RWPE2 (cell line): ENCODE results near the gene SASH1.

Experiments used
- ATAC-seq: fragments of 200-7000 bp; cut with Tn5 transposase; 3 replicates; pipeline ENCODE4 v1.9.1; 2021; ENCODE audit warnings: low read depth
- DNase-seq: peaks from one replicate; pipeline ENCODE4 v3.0.0-alpha.2; 2020; ENCODE audit warnings: low spot score
- H3K27ac ChIP-seq: fragments of 450-650 bp; 2 replicates; pipeline ENCODE4 v1.5.1; 2017; ENCODE audit warnings: mild to moderate bottlenecking; ENCODE audit not compliant: poor library complexity, severe bottlenecking
- H3K27me3 ChIP-seq: fragments of 250-450 bp; sonication (Bioruptor Pico); 2 replicates; pipeline ENCODE4 v1.5.1; 2021; ENCODE audit warnings: mild to moderate bottlenecking, moderate library complexity; ENCODE audit not compliant: insufficient read depth, poor library complexity, severe bottlenecking
- H3K36me3 ChIP-seq: fragments of 250-450 bp; sonication (Bioruptor Pico); 2 replicates; pipeline ENCODE4 v1.5.1; 2020; ENCODE audit warnings: low read depth, mild to moderate bottlenecking, moderate library complexity
- H3K4me1 ChIP-seq: fragments of 250-450 bp; sonication (Bioruptor Pico); 2 replicates; pipeline ENCODE4 v1.5.1; 2021; ENCODE audit warnings: mild to moderate bottlenecking, moderate library complexity; ENCODE audit not compliant: insufficient read depth, poor library complexity, severe bottlenecking
- H3K4me3 ChIP-seq: fragments of 250-450 bp; sonication (Bioruptor Pico); 2 replicates; pipeline ENCODE4 v1.5.1; 2021; ENCODE audit warnings: mild to moderate bottlenecking, moderate library complexity; ENCODE audit not compliant: severe bottlenecking
- H3K9me3 ChIP-seq: fragments of 250-450 bp; sonication (Bioruptor Pico); 2 replicates; pipeline ENCODE4 v1.5.1; 2021; ENCODE audit warnings: mild to moderate bottlenecking, moderate library complexity; ENCODE audit not compliant: severe bottlenecking
- TF ChIP-seq, protein P1 (sequence below): fragments of 450-650 bp; IDR thresholded peaks from one replicate; pipeline ENCODE4 v1.5.1; 2017; ENCODE audit warnings: mild to moderate bottlenecking, moderate library complexity; ENCODE audit not compliant: poor library complexity, severe bottlenecking

Gene SASH1

DNA sequence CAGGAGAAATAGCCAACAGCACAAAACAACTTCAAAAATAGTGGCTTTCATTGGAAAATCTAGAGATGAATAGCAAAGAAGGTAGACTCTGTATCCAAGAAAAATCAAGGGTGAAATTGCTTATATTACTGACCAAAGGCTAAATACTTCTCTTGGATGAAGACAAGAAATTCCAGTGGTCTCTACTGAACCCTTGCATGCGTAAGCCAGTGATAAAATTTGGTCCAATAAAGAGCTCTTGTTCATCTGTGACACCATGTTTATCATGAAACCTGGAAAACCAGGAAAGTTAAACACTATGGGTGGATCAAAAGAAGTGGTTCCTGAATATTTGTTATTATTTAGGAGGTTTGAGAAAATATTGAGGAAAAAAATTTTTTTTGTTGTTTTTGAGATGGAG lies 25.6 kb upstream of the SASH1 start:
- H3K27me3 ChIP-seq: no peaks in the 10 kb centered on the region
- H3K9me3 ChIP-seq: no peaks in the 10 kb centered on the region
- no peak overlapping the region for H3K27ac ChIP-seq
- no peaks in the 10 kb centered on the region for H3K36me3 ChIP-seq
- H3K4me1 ChIP-seq: no peaks in the 10 kb centered on the region
- DNase-seq (no peak), ATAC-seq (no peak)
- no peak overlapping the region for H3K4me3 ChIP-seq
- TF ChIP-seq, protein P1, sequence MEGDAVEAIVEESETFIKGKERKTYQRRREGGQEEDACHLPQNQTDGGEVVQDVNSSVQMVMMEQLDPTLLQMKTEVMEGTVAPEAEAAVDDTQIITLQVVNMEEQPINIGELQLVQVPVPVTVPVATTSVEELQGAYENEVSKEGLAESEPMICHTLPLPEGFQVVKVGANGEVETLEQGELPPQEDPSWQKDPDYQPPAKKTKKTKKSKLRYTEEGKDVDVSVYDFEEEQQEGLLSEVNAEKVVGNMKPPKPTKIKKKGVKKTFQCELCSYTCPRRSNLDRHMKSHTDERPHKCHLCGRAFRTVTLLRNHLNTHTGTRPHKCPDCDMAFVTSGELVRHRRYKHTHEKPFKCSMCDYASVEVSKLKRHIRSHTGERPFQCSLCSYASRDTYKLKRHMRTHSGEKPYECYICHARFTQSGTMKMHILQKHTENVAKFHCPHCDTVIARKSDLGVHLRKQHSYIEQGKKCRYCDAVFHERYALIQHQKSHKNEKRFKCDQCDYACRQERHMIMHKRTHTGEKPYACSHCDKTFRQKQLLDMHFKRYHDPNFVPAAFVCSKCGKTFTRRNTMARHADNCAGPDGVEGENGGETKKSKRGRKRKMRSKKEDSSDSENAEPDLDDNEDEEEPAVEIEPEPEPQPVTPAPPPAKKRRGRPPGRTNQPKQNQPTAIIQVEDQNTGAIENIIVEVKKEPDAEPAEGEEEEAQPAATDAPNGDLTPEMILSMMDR: no peak

DNA sequence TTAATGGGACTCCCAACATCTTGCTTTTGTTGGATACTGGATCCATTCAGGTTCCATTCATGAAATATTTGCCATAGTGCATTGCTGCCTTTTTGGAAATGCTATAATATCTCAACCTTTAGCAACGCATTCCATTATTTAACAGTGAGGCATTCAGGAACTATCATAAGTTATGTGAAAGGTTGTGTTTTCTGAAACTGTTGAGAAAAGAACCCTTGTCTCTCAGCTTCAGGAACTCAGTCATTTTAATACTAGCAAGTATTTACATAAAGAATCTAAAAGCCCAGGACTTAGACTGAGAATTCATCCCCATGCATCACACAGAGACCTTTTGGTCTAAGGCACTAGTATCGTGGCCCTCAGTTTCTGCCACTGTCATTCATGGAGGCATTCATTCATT lies 24.9 kb upstream of the SASH1 start:
- Histone ChIP-seq H3K36me3 (no peaks in the 10 kb centered on the region), H3K27ac (no peak overlapping the region), H3K4me3 (no peak overlapping the region), H3K27me3 (no peaks in the 10 kb centered on the region), H3K4me1 (no peaks in the 10 kb centered on the region), H3K9me3 (no peaks in the 10 kb centered on the region)
- ATAC-seq (no peak), DNase-seq (no peak)
- TF ChIP-seq, protein P1: no peak

DNA sequence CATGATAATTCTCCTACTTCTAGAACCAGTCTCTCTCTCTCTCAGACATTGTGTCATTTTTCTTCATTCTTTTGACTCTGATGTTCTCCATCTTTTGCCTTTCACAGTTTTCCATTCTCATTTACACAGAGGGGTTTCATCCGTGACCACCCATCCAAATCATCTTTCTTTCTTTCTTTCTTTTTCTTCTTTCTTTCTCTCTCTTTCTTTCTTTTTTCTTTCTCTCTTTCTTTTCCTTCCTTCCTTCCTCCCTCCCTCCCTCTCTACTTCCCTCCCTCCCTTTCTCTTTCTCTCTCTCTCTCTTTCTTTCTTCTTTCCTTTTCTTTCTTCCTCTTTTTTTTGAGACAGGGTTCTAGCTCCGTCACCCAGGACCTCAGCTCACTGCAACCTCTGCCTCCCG lies 19.9 kb upstream of the SASH1 start:
- TF ChIP-seq, protein P1: no peak
- Histone ChIP-seq H3K4me3 (no peak overlapping the region), H3K27ac (no peak overlapping the region), H3K36me3 (no peaks in the 10 kb centered on the region), H3K27me3 (no peaks in the 10 kb centered on the region), H3K4me1 (no peaks in the 10 kb centered on the region), H3K9me3 (no peaks in the 10 kb centered on the region)
- no peak for ATAC-seq
- no peak for DNase-seq

DNA sequence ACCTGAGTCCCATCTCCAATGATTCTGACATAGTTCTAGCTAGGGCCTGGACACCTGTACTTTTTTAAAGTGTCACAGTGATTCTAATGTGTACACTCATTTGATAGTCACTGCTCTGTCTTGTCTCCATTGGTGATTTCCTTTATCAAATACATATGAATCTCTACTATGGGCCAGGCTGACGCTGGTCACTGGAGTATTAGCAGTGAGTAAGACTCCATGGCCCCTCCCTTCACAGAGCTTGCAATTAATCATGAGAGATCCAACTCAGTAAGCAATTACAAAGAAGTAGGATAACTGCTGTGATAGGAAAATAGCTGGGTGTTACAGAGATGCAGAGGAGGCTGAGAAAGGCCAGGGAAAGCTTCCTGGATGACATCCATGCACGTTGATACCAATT lies 19.3 kb upstream of the SASH1 start:
- no peaks in the 10 kb centered on the region for H3K4me1 ChIP-seq
- DNase-seq: no peak
- peak; percentile 73; the same call in 2 of the 3 replicates for ATAC-seq
- H3K36me3 ChIP-seq: no peaks in the 10 kb centered on the region
- no peak overlapping the region for H3K27ac ChIP-seq
- no peak overlapping the region for H3K4me3 ChIP-seq
- H3K27me3 ChIP-seq: no peaks in the 10 kb centered on the region
- TF ChIP-seq, protein P1: no peak
- no peaks in the 10 kb centered on the region for H3K9me3 ChIP-seq

DNA sequence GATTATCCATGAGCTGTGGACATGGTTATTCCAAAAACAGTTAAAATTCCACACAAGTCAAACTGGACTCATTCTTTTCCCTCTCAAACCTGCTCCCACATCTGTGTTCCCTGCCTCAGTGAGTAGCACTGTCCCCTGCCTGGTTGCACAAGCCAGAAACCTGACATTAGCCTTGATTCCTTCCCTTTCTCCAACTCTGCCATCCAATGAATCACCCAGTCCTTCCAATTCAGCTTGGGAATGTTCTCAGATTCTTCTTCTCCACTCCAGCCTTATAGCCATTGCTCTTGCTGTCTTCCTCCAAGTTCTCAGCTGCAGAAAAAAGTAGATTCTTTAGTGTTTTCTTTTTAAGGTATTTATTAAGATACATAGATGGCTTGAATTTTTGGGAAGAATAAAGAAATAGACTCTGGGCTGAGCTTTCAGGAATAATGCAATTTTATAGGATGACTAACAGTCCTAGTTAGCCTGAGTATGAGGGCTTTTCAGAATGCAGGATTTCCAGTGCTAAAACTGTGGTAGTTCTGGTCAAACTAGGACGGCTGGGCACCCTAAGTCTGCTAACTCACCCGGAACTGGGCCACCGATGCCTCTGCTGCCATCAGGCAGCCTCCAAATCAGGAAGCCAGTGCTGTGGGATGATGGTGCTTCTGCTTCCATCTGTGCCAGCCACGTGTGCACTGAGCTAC lies 18.2 kb upstream of the SASH1 start:
- H3K9me3 ChIP-seq: no peaks in the 10 kb centered on the region

More for the DNA sequence above, 18.2 kb upstream of the SASH1 start:
- H3K36me3 ChIP-seq: no peaks in the 10 kb centered on the region
- DNase-seq (no peak), ATAC-seq (peak; percentile 41; the same call in 2 of the 3 replicates)
- no peaks in the 10 kb centered on the region for H3K27me3 ChIP-seq
- H3K4me3 ChIP-seq: no peak overlapping the region
- peaks cover 6% of the 10 kb centered on the region for H3K4me1 ChIP-seq
- TF ChIP-seq, protein P1: no peak
- no peak overlapping the region for H3K27ac ChIP-seq
